ENCODE measurements around the gene IQCN.

Gene IQCN

GRCh38 chr19:18274219-18274780, at the start of gene IQCN:
Gene IQCN, minus strand, starts transcription at chr19:18274452. Its CDS starts 4,974 bp downstream, at chr19:18269478.
- Mint-ChIP-seq H3K4me1 (ENCODE audit: low read depth) (peaks cover 20% of the 10 kb centered on the region), H3K27me3 (ENCODE audit: low read depth) (no peaks in the 10 kb centered on the region), H3K9me3 (no peaks in the 10 kb centered on the region), H3K27ac (no peak within 1 kb of the TSS), H3K36me3 (ENCODE audit: low read depth) (peaks cover 14% of the 10 kb centered on the region), H3K4me3 (no peak within 1 kb of the TSS)

DNA sequence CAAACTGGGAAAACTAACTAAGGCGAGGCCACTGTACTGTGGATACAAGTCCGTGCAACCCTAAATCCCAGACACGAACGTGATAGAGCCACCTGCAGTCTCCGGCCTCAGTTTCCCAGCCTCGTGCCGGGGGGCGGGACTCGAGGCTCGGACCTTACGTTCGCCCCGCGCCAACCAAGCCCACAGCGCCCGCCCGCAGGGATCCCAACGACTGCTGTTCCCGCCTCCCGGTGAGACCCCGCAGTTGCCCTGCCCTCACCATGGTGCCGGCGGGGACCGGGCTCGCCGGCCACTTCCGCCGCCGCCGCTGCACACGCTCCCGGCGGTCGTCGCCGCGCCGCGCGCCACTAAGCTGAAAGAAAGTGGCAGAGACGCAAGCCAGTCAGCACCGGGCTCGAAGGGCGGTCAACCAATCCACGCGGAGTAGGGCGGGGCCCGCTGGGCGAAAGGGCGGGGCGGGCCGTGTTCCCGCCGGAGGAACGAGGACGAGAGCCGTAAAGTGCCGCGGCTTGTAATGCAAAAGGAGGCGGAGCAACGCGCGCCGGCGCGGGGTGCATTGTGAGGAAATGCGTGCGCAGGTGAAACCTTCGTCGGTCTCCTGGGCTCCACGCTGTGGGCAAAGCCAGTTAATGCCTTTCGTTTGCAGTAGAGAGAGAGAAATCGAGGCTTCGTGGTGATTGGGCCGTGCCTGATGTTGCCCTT, 48.7 kb upstream of the IQCN start, which contains the start of gene LSM4:
Gene LSM4 (minus strand): TSS at position 318 of the 702 bp plus-strand sequence. CDS start 56 bp downstream, at position 262.
- peaks cover 25% of the 10 kb centered on the region for H3K36me3 Mint-ChIP-seq (ENCODE audit: low read depth)
- no peaks in the 10 kb centered on the region for H3K27me3 Mint-ChIP-seq (ENCODE audit: low read depth)
- peak within 1 kb of the TSS; percentile 93 for H3K27ac Mint-ChIP-seq
- peaks cover 47% of the 10 kb centered on the region for H3K4me1 Mint-ChIP-seq (ENCODE audit: low read depth)
- H3K4me3 Mint-ChIP-seq = peak within 1 kb of the TSS; percentile 92
- H3K9me3 Mint-ChIP-seq = no peaks in the 10 kb centered on the region

DNA sequence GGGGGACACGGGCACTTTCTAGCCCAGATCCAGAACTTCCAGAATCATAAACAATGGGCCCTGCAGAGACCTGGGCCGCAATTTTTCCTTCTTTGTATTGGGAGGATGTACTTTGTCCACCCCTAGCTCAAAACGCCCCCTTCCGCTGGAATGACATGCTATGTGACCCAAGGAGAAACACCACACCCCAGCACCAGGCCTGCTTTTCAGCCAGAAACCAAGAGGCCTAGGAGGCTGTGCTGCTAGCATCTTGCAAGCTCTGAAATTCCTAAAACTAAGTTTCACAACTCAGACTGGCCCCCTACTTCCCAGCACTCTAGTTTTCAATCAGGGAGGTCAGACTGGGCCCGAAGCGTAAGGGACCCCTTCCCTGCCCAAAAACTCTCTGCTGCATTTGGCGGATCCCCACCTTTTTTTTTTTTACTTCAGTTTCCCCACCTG, 48.1 kb upstream of the IQCN start:
- Mint-ChIP-seq H3K27ac (peak overlapping the region; percentile 93), H3K4me1 (ENCODE audit: low read depth) (peaks cover 52% of the 10 kb centered on the region), H3K27me3 (ENCODE audit: low read depth) (no peaks in the 10 kb centered on the region), H3K36me3 (ENCODE audit: low read depth) (peaks cover 25% of the 10 kb centered on the region), H3K9me3 (no peaks in the 10 kb centered on the region), H3K4me3 (peak overlapping the region; percentile 92)

DNA sequence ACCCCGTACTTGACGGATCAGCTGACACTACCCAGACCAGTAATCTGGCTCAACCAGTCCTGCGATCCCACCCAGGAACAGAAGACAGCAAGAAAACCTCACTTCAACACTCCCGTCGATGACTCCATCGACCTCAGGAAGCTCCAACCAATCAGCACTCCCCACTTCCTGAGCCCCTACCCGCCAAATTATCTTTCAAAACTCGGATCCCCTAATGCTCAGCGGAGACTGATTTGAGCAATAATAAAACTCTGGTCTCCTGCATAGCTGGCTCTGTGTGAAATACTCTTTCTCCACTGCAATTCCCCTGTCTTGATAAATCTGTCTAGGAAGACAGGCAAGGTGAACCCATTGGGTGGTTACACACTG, 47.5 kb upstream of the IQCN start:
- Mint-ChIP-seq H3K4me1 (ENCODE audit: low read depth) (peaks cover 52% of the 10 kb centered on the region), H3K4me3 (peak overlapping the region; percentile 92), H3K9me3 (no peaks in the 10 kb centered on the region), H3K27ac (peak overlapping the region; percentile 93), H3K27me3 (ENCODE audit: low read depth) (no peaks in the 10 kb centered on the region), H3K36me3 (ENCODE audit: low read depth) (peaks cover 25% of the 10 kb centered on the region)

DNA sequence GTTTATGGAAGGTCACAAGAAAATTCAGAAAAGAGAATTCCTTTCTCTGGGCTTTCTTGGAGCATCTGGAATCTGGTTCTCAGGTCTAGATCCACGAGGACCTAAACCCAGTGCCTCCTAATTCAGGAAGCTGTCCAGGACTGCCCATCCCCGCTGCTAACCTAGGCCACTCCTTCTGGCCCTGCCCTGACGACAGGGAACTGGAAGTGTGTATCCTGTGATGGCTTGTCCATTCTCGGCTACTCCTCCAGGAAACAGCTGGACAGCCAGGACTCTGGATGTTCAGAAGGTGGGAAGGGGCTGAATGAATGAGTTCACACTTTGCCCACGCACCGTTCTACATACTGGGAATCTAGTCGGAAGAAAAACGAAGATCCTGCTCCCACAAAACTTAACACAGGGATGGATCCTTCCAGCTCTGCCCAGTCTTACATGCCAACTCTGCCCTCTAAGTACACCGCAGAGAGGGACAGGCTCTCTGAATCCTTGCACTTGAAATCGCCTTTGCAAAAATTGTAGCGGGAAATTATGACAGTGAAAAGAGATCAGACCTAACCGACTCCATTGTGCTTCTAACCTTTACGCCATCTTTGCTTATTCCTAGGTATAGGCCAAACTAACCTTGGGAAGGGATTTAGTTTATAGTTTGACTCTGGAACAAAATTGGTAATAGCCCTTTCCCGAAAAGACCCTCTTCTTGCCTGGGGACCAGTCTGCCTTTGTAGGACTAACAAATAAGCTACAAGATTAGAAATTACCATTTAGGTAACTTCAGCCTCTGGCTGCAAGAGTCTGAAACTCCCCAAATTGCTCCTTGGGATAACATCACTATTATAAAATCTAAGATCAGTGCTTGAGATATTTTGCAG, 46.8 kb upstream of the IQCN start:
- H3K27me3 Mint-ChIP-seq (ENCODE audit: low read depth) = no peaks in the 10 kb centered on the region
- peak overlapping the region; percentile 92 for H3K4me3 Mint-ChIP-seq
- peaks cover 25% of the 10 kb centered on the region for H3K36me3 Mint-ChIP-seq (ENCODE audit: low read depth)
- peak overlapping the region; percentile 93 for H3K27ac Mint-ChIP-seq
- H3K9me3 Mint-ChIP-seq = no peaks in the 10 kb centered on the region
- peaks cover 52% of the 10 kb centered on the region for H3K4me1 Mint-ChIP-seq (ENCODE audit: low read depth)

DNA sequence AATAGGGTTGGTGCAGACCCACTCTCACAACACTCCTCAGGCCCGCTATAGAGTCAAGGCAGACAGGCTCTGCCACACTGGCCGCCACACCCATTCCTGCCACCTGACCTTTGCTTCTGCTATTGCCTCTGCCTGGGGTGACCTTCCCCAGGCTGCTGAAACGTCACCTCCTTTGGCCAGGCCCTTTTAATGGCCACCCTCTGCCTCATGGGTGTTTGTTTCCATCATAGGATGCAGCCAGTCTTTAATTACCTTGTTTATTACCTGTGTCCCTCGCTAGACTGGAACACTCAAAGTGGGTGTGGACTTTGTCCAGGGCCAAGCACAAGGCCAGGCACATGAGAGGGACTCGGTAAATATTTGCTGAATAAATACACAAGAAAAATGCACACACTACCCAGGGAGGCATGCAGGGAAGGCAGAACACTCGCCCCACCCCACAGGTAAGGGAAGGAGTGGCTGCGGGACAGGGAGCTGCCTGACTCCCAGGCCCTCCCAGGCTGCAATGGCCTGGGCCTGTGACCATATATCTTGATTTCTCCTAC, 45.4 kb upstream of the IQCN start:
- H3K4me1 Mint-ChIP-seq (ENCODE audit: low read depth) = peaks cover 52% of the 10 kb centered on the region
- peaks cover 25% of the 10 kb centered on the region for H3K36me3 Mint-ChIP-seq (ENCODE audit: low read depth)
- H3K27ac Mint-ChIP-seq = peak overlapping the region; percentile 83
- no peaks in the 10 kb centered on the region for H3K27me3 Mint-ChIP-seq (ENCODE audit: low read depth)
- H3K4me3 Mint-ChIP-seq = peak overlapping the region; percentile 31
- no peaks in the 10 kb centered on the region for H3K9me3 Mint-ChIP-seq

GRCh38 chr19:18317961-18318800, 43.9 kb upstream of the IQCN start:
- Mint-ChIP-seq H3K36me3 (ENCODE audit: low read depth) (peaks cover 28% of the 10 kb centered on the region), H3K9me3 (no peaks in the 10 kb centered on the region), H3K4me3 (peak overlapping the region; percentile 72), H3K27me3 (ENCODE audit: low read depth) (no peaks in the 10 kb centered on the region), H3K4me1 (ENCODE audit: low read depth) (peaks cover 44% of the 10 kb centered on the region), H3K27ac (peak overlapping the region; percentile 93)

DNA sequence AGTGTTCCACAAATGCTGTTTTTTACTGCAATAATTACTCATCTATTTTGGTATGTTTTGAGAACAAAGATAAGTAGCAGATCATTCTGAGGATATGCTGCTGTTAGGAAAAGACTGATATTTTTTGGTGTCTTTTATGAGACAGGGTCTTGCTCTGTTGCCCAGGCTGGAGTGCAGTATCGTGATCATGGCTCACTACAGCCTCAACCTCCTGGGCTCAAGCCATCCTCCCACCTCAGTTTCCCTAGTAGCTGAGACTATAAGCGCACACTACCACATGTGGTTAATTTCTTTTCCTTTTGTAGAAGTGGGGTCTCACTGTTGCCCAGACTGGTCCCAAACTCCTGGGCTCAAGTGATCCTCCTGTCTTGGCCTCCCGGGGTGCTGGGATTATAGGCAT, 39.1 kb upstream of the IQCN start:
- Mint-ChIP-seq H3K4me3 (no peak overlapping the region), H3K27ac (no peak overlapping the region), H3K4me1 (ENCODE audit: low read depth) (peaks cover 9% of the 10 kb centered on the region), H3K36me3 (ENCODE audit: low read depth) (peaks cover 3% of the 10 kb centered on the region), H3K27me3 (ENCODE audit: low read depth) (no peaks in the 10 kb centered on the region), H3K9me3 (no peaks in the 10 kb centered on the region)

DNA sequence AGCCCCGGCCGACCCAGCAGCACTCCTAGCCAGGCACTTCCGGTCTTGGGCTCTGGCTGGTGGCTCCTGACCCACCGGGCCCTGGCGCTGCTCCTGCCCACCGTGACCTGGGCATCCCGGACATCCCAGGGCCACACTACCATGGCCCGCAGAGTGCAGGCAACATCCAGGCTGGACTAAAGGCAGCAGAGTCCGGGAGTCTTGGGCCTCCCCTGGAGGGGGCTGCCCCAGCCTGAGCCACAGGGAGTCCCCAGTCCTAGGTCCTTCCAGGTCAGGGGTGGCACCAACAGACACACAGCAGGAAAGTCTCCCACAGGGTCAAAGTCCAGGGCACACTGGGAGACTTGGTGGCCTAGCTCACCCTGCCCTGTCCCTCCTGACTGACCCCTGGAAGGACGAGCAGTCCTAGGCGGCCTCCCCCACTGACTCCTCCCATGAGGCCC, 37.9 kb upstream of the IQCN start:
- Mint-ChIP-seq H3K27ac (no peak overlapping the region), H3K36me3 (ENCODE audit: low read depth) (peaks cover 9% of the 10 kb centered on the region), H3K4me3 (no peak overlapping the region), H3K27me3 (ENCODE audit: low read depth) (no peaks in the 10 kb centered on the region), H3K9me3 (no peaks in the 10 kb centered on the region), H3K4me1 (ENCODE audit: low read depth) (peaks cover 3% of the 10 kb centered on the region)

DNA sequence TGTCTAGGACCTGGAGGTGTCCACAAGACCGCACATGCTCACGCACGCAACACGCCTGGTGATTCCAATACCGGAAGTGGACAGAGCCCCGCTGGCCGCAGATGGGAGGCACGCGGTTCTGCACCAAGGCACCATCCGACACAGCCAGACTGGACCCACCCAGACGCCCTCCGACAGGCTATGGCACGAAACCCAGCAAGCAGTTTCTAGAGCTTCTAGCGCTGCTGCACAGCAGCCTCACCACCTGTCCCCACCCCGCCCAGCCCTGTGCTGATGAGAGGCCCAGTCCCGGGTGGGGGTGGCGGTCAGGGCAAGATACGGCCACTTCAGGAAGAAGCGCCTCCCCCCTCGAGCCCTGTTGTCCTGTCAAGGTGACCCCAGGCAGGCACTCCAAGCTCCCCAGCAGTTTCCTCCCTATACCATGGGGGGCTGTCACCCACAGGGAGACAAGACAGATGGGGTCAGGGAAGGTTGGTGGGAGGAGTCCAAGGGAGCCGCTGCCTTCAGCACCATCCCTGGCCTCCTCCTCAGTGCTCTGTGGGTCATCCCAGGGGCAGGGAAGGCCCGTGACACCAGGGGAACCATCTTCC, 37.3 kb upstream of the IQCN start:
- no peak overlapping the region for H3K27ac Mint-ChIP-seq
- no peaks in the 10 kb centered on the region for H3K27me3 Mint-ChIP-seq (ENCODE audit: low read depth)
- H3K9me3 Mint-ChIP-seq = no peaks in the 10 kb centered on the region
- H3K4me1 Mint-ChIP-seq (ENCODE audit: low read depth) = peaks cover 7% of the 10 kb centered on the region
- H3K36me3 Mint-ChIP-seq (ENCODE audit: low read depth) = peaks cover 13% of the 10 kb centered on the region
- no peak overlapping the region for H3K4me3 Mint-ChIP-seq

DNA sequence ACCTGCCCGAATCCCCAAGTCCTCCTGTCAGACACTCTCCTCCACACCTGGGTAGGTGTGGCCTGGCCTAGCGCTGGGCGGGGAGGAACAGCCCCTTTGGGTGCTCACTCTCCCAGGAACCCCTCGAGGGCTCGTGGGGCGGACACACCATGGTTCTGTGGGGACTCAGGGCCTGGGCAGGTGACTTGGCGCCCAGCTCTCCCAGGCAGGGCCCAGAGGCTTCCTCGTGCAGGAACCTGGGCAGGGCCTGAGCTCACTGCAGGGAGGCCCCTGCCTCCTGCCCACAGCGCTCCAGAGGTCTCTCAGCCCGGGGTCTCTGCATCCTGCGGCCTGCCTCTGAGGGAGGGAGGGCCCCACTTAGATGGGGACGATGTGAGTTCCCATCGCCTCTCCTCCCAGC, 36.7 kb upstream of the IQCN start:
- H3K4me3 Mint-ChIP-seq = no peak overlapping the region

GRCh38 chr19:18310118-18310909, 36.1 kb upstream of the IQCN start:
- Mint-ChIP-seq H3K36me3 (ENCODE audit: low read depth) (peaks cover 14% of the 10 kb centered on the region), H3K4me3 (no peak overlapping the region), H3K4me1 (ENCODE audit: low read depth) (peaks cover 13% of the 10 kb centered on the region), H3K27me3 (ENCODE audit: low read depth) (no peaks in the 10 kb centered on the region), H3K9me3 (no peaks in the 10 kb centered on the region), H3K27ac (no peak overlapping the region)

More for the DNA sequence above, 36.7 kb upstream of the IQCN start:
- H3K27ac Mint-ChIP-seq = no peak overlapping the region
- peaks cover 8% of the 10 kb centered on the region for H3K4me1 Mint-ChIP-seq (ENCODE audit: low read depth)
- H3K9me3 Mint-ChIP-seq = no peaks in the 10 kb centered on the region
- peaks cover 14% of the 10 kb centered on the region for H3K36me3 Mint-ChIP-seq (ENCODE audit: low read depth)
- no peaks in the 10 kb centered on the region for H3K27me3 Mint-ChIP-seq (ENCODE audit: low read depth)

GRCh38 chr19:18309525-18310064, 35.3 kb upstream of the IQCN start:
- H3K4me3 Mint-ChIP-seq = no peak overlapping the region
- peaks cover 16% of the 10 kb centered on the region for H3K4me1 Mint-ChIP-seq (ENCODE audit: low read depth)
- no peaks in the 10 kb centered on the region for H3K9me3 Mint-ChIP-seq
- no peaks in the 10 kb centered on the region for H3K27me3 Mint-ChIP-seq (ENCODE audit: low read depth)
- H3K27ac Mint-ChIP-seq = no peak overlapping the region
- peaks cover 14% of the 10 kb centered on the region for H3K36me3 Mint-ChIP-seq (ENCODE audit: low read depth)
